Activated T-cell treated with anti-CD3 and anti-CD28 coated beads, Interleukin-2, amount 50 U/mL, for 48 hours (primary cell): ENCODE measurements around the gene KCNQ4.

ENCODE experiments used
- DNase-seq, 2 experiments: peaks; one replicate each; pipeline ENCODE4 v3.0.0-alpha.2; 2020

Gene KCNQ4

GRCh38 chr1:40820911-40821693, 37.5 kb downstream of the KCNQ4 start:
- no peak for DNase-seq

- no peak for DNase-seq
Observed at GRCh38 chr1:40822890-40823289, 39.3 kb downstream of the KCNQ4 start.

- DNase-seq: no peak
Observed at GRCh38 chr1:40823345-40823744, 39.8 kb downstream of the KCNQ4 start.

GRCh38 chr1:40823983-40824382, 40.4 kb downstream of the KCNQ4 start:
- no peak for DNase-seq

GRCh38 chr1:40824591-40825434, 41.2 kb downstream of the KCNQ4 start:
- DNase-seq: no peak

- no peak for DNase-seq
Observed at GRCh38 chr1:40825435-40825788, 41.8 kb downstream of the KCNQ4 start.

GRCh38 chr1:40825996-40826395, 42.4 kb downstream of the KCNQ4 start:
- DNase-seq: no peak

GRCh38 chr1:40829631-40830245, 46.2 kb downstream of the KCNQ4 start:
- no peak for DNase-seq

GRCh38 chr1:40830419-40830943, 46.9 kb downstream of the KCNQ4 start:
- DNase-seq: no peak

- DNase-seq: no peak
Observed at GRCh38 chr1:40831001-40831732, 47.6 kb downstream of the KCNQ4 start.

- no peak for DNase-seq
Observed at GRCh38 chr1:40833979-40834378, 50.4 kb downstream of the KCNQ4 start.

GRCh38 chr1:40834968-40835545, 51.5 kb downstream of the KCNQ4 start:
- DNase-seq: no peak

GRCh38 chr1:40836283-40836682, 52.7 kb downstream of the KCNQ4 start:
- DNase-seq: no peak

- no peak for DNase-seq
Observed at GRCh38 chr1:40837601-40838000, 54.0 kb downstream of the KCNQ4 start.

- no peak for DNase-seq
Observed at GRCh38 chr1:40838045-40838979, 54.7 kb downstream of the KCNQ4 start.

GRCh38 chr1:40838980-40839942, 55.7 kb downstream of the KCNQ4 start:
- DNase-seq: no peak

- no peak for DNase-seq
Observed at GRCh38 chr1:40839943-40840335, 56.4 kb downstream of the KCNQ4 start.

- DNase-seq: no peak
Observed at GRCh38 chr1:40840526-40841323, 57.1 kb downstream of the KCNQ4 start.

GRCh38 chr1:40841602-40842001, 58.0 kb downstream of the KCNQ4 start:
- DNase-seq: no peak
